ENCODE results near the gene CPEB2. TPM values are rescaled to one million over a fixed set of nuclear protein-coding genes. Genes with fewer than 3 reads are reported as not detected.

CPEB2 gene
- total and polyA plus RNA-seq, 10 of the 15 experiments (the other 5 are each of a cell fraction or from before 2014, with no cell fraction given), result 0.73 to 8.3 (median 3.7) TPM

DNA sequence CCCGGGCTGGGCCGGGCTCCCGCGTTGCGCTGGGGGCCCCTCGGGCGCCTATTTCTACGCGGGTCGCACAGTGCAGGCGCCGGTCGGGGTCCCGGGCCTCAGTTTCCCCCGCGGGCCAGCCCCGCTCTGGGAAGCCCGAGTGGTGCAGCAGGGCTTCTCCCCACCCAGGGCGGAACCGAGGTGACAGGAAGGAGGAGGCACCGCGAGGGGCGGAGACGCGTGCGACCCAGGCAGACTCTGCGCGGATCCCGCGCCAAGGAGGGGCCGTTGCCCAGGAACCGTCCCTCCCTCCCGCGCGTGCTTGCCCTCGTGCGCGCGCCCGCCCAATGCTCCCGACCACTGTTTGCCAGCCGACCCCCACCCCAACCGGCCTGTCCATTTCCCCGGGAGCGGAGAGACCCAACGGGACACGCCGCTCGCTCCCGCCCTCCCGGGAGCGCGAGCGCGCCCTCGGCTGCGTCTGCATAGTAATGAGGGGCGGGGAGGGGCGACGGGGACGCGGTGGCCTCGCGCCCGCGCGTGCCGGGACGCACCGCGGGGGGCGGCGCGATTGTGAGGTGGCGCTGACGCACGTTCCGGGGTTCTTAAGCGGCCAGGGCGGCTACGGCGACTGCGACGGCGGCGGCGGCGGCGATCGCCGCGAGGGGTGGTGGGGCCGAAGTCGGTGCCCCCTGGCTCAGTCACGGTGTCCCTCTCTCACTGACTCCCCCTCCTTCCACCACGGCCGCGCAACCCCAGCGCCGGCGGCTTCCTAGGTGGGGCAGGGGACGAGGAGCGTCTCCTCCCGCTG, at the start of gene CPEB2 (continued):
- TF ChIP-seq, protein P1, sequence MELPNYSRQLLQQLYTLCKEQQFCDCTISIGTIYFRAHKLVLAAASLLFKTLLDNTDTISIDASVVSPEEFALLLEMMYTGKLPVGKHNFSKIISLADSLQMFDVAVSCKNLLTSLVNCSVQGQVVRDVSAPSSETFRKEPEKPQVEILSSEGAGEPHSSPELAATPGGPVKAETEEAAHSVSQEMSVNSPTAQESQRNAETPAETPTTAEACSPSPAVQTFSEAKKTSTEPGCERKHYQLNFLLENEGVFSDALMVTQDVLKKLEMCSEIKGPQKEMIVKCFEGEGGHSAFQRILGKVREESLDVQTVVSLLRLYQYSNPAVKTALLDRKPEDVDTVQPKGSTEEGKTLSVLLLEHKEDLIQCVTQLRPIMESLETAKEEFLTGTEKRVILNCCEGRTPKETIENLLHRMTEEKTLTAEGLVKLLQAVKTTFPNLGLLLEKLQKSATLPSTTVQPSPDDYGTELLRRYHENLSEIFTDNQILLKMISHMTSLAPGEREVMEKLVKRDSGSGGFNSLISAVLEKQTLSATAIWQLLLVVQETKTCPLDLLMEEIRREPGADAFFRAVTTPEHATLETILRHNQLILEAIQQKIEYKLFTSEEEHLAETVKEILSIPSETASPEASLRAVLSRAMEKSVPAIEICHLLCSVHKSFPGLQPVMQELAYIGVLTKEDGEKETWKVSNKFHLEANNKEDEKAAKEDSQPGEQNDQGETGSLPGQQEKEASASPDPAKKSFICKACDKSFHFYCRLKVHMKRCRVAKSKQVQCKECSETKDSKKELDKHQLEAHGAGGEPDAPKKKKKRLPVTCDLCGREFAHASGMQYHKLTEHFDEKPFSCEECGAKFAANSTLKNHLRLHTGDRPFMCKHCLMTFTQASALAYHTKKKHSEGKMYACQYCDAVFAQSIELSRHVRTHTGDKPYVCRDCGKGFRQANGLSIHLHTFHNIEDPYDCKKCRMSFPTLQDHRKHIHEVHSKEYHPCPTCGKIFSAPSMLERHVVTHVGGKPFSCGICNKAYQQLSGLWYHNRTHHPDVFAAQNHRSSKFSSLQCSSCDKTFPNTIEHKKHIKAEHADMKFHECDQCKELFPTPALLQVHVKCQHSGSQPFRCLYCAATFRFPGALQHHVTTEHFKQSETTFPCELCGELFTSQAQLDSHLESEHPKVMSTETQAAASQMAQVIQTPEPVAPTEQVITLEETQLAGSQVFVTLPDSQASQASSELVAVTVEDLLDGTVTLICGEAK (IDR thresholded peaks at IDR 0.05; ENCODE audit: borderline replicate concordance), result no peak
- TF ChIP-seq CHD2 (IDR thresholded peaks at IDR 0.05; ENCODE audit: borderline replicate concordance, low read depth, low read length) (peak; percentile 52), IRF4 (IDR thresholded peaks at IDR 0.05; ENCODE audit: low read depth, low read length) (no peak), MEF2B (IDR thresholded peaks at IDR 0.05; ENCODE audit: partially characterized antibody, poor library complexity, severe bottlenecking) (no peak), CBX3 (IDR thresholded peaks at IDR 0.05; ENCODE audit: borderline replicate concordance, low read depth) (no peak), TCF7 (IDR thresholded peaks at IDR 0.05; ENCODE audit: borderline replicate concordance) (no peak), POLR2AphosphoS5 (IDR thresholded peaks at IDR 0.05; ENCODE audit: low read length) (peak; percentile 98), IKZF2 (IDR thresholded peaks at IDR 0.05) (peak; percentile 23 to 57; a peak in 2 of 4 replicates), JUND (IDR thresholded peaks at IDR 0.05; ENCODE audit: low read depth, low read length) (no peak), BCL11A (IDR thresholded peaks at IDR 0.05; ENCODE audit: low read depth, low read length) (no peak), TCF3 (IDR thresholded peaks at IDR 0.05; ENCODE audit: borderline replicate concordance, insufficient read depth, low read depth, low read length) (0 out of 2 replicates have a peak, but pooled peaks have one; percentile 24), ZNF274 (IDR thresholded peaks at IDR 0.05; ENCODE audit: insufficient read depth, insufficient read length) (no peak)
- TF ChIP-seq, protein P2, sequence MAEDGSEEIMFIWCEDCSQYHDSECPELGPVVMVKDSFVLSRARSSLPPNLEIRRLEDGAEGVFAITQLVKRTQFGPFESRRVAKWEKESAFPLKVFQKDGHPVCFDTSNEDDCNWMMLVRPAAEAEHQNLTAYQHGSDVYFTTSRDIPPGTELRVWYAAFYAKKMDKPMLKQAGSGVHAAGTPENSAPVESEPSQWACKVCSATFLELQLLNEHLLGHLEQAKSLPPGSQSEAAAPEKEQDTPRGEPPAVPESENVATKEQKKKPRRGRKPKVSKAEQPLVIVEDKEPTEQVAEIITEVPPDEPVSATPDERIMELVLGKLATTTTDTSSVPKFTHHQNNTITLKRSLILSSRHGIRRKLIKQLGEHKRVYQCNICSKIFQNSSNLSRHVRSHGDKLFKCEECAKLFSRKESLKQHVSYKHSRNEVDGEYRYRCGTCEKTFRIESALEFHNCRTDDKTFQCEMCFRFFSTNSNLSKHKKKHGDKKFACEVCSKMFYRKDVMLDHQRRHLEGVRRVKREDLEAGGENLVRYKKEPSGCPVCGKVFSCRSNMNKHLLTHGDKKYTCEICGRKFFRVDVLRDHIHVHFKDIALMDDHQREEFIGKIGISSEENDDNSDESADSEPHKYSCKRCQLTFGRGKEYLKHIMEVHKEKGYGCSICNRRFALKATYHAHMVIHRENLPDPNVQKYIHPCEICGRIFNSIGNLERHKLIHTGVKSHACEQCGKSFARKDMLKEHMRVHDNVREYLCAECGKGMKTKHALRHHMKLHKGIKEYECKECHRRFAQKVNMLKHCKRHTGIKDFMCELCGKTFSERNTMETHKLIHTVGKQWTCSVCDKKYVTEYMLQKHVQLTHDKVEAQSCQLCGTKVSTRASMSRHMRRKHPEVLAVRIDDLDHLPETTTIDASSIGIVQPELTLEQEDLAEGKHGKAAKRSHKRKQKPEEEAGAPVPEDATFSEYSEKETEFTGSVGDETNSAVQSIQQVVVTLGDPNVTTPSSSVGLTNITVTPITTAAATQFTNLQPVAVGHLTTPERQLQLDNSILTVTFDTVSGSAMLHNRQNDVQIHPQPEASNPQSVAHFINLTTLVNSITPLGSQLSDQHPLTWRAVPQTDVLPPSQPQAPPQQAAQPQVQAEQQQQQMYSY (CRISPR knock-in tag; IDR thresholded peaks at IDR 0.05), result 0 out of 2 replicates have a peak, but pooled peaks have one; percentile 38
- TF ChIP-seq, protein P3, sequence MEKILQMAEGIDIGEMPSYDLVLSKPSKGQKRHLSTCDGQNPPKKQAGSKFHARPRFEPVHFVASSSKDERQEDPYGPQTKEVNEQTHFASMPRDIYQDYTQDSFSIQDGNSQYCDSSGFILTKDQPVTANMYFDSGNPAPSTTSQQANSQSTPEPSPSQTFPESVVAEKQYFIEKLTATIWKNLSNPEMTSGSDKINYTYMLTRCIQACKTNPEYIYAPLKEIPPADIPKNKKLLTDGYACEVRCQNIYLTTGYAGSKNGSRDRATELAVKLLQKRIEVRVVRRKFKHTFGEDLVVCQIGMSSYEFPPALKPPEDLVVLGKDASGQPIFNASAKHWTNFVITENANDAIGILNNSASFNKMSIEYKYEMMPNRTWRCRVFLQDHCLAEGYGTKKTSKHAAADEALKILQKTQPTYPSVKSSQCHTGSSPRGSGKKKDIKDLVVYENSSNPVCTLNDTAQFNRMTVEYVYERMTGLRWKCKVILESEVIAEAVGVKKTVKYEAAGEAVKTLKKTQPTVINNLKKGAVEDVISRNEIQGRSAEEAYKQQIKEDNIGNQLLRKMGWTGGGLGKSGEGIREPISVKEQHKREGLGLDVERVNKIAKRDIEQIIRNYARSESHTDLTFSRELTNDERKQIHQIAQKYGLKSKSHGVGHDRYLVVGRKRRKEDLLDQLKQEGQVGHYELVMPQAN (conservative IDR thresholded peaks at IDR 0.05), result peak; percentile 87
- TF ChIP-seq, protein P4, sequence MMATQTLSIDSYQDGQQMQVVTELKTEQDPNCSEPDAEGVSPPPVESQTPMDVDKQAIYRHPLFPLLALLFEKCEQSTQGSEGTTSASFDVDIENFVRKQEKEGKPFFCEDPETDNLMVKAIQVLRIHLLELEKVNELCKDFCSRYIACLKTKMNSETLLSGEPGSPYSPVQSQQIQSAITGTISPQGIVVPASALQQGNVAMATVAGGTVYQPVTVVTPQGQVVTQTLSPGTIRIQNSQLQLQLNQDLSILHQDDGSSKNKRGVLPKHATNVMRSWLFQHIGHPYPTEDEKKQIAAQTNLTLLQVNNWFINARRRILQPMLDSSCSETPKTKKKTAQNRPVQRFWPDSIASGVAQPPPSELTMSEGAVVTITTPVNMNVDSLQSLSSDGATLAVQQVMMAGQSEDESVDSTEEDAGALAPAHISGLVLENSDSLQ (IDR thresholded peaks at IDR 0.05), result peak; percentile 12; the same call in 1 of the 2 replicates
- TF ChIP-seq, protein P5, sequence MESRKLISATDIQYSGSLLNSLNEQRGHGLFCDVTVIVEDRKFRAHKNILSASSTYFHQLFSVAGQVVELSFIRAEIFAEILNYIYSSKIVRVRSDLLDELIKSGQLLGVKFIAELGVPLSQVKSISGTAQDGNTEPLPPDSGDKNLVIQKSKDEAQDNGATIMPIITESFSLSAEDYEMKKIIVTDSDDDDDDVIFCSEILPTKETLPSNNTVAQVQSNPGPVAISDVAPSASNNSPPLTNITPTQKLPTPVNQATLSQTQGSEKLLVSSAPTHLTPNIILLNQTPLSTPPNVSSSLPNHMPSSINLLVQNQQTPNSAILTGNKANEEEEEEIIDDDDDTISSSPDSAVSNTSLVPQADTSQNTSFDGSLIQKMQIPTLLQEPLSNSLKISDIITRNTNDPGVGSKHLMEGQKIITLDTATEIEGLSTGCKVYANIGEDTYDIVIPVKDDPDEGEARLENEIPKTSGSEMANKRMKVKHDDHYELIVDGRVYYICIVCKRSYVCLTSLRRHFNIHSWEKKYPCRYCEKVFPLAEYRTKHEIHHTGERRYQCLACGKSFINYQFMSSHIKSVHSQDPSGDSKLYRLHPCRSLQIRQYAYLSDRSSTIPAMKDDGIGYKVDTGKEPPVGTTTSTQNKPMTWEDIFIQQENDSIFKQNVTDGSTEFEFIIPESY (IDR thresholded peaks at IDR 0.05), result no peak

All from GM12878 (cell line).